GM12878 (cell line): ENCODE results near the gene SBF2. TPM values are rescaled to one million over a fixed set of nuclear protein-coding genes. Genes with fewer than 3 reads are reported as not detected.

Experiments
- CEBPZ ChIP-seq: fragments of 150-350 bp; IDR thresholded peaks from 2 replicates; pipeline ENCODE4 v1.6.1; 2016; ENCODE audit warnings: low read depth, low read length
- CHD4 ChIP-seq: fragments of 200-600 bp; sonication (generic); IDR thresholded peaks from 2 replicates; pipeline ENCODE4 v1.6.1; 2016; ENCODE audit warnings: mild to moderate bottlenecking
- DPF2 ChIP-seq: fragments of 450-650 bp; IDR thresholded peaks from 2 replicates; pipeline ENCODE4 v1.6.1; 2017; ENCODE audit warnings: mild to moderate bottlenecking
- ELK1 ChIP-seq: IDR thresholded peaks from 2 replicates; pipeline ENCODE4 v1.6.1; 2012; ENCODE audit warnings: low read depth, low read length, improper control_type of control experiment
- GABPA ChIP-seq: IDR thresholded peaks from 2 replicates; pipeline ENCODE4 v1.6.1; 2014; ENCODE audit warnings: antibody characterized with exemption, low read depth, mild to moderate bottlenecking, inconsistent platforms
- HCFC1 ChIP-seq: fragments of 150-350 bp; IDR thresholded peaks from 2 replicates; pipeline ENCODE4 v1.6.1; 2014; ENCODE audit warnings: low read length
- HSF1 ChIP-seq: fragments of 150-350 bp; IDR thresholded peaks from 2 replicates; pipeline ENCODE4 v1.6.1; 2014; ENCODE audit warnings: mild to moderate bottlenecking, low read depth, low read length
- JUNB ChIP-seq: IDR thresholded peaks from 2 replicates; pipeline ENCODE4 v1.6.1; 2016; ENCODE audit warnings: antibody characterized with exemption, mild to moderate bottlenecking
- LARP7 ChIP-seq: fragments of 450-650 bp; IDR thresholded peaks from 2 replicates; pipeline ENCODE4 v1.6.1; 2017; ENCODE audit warnings: mild to moderate bottlenecking
- MYC ChIP-seq: IDR thresholded peaks from 2 replicates; pipeline ENCODE4 v1.6.1; 2011; ENCODE audit warnings: mild to moderate bottlenecking, low read length, moderate library complexity, inconsistent platforms; ENCODE audit not compliant: insufficient read depth, insufficient replicate concordance, insufficient read length, severe bottlenecking
- NFXL1 ChIP-seq: fragments of 450-650 bp; IDR thresholded peaks from 2 replicates; pipeline ENCODE4 v1.6.1; 2017; ENCODE audit warnings: antibody characterized with exemption, mild to moderate bottlenecking, borderline replicate concordance
- NFYA ChIP-seq: IDR thresholded peaks from 2 replicates; pipeline ENCODE4 v1.6.1; 2011; ENCODE audit warnings: low read depth, mild to moderate bottlenecking, low read length, improper control_type of control experiment, borderline replicate concordance
- NKRF ChIP-seq: fragments of 450-650 bp; conservative IDR thresholded peaks from 2 replicates; pipeline ENCODE4 v1.6.1; 2017; ENCODE audit warnings: mild to moderate bottlenecking, moderate library complexity
- POLR2AphosphoS2 ChIP-seq: IDR thresholded peaks from 2 replicates; pipeline ENCODE4 v1.6.1; 2011; ENCODE audit warnings: low read depth, mild to moderate bottlenecking, low read length, improper control_type of control experiment, moderate library complexity
- RCOR1 ChIP-seq: conservative IDR thresholded peaks from 2 replicates; pipeline ENCODE4 v1.6.1; 2012; ENCODE audit warnings: low read depth, low read length, improper control_type of control experiment
- RELB ChIP-seq: fragments of 450-650 bp; IDR thresholded peaks from 2 replicates; pipeline ENCODE4 v1.6.1; 2017; ENCODE audit warnings: low read depth, mild to moderate bottlenecking, moderate library complexity
- SMARCA5 ChIP-seq: fragments of 450-650 bp; IDR thresholded peaks from 2 replicates; pipeline ENCODE4 v1.6.1; 2017; ENCODE audit warnings: mild to moderate bottlenecking
- SPI1 ChIP-seq: IDR thresholded peaks from 2 replicates; pipeline ENCODE4 v1.6.1; 2011; ENCODE audit warnings: low read depth, mild to moderate bottlenecking, low read length, moderate library complexity, borderline replicate concordance; ENCODE audit not compliant: insufficient read depth
- ZNF274 ChIP-seq: IDR thresholded peaks from one replicate; pipeline ENCODE4 v1.8.0; 2011; ENCODE audit not compliant: insufficient read length, insufficient read depth
- ZNF622 ChIP-seq: fragments of 450-650 bp; IDR thresholded peaks from 2 replicates; pipeline ENCODE4 v1.6.1; 2017; ENCODE audit warnings: mild to moderate bottlenecking, inconsistent platforms
- ZSCAN29 ChIP-seq: fragments of 450-650 bp; IDR thresholded peaks from 2 replicates; pipeline ENCODE4 v1.6.1; 2017; ENCODE audit warnings: mild to moderate bottlenecking, moderate library complexity
- polyA plus RNA-seq, 11 experiments: library from polyadenylated mRNA; depleted of rRNA in 4 of 11; unstranded in 6 of 11; stranded (reverse) in 5 of 11; fragments of >200 nt; fragmentation: Nextera tagmentation in 4 of 11; fragmentation: Illumina TruSeq in 1 of 11; extraction: Ambion mirVana in 4 of 11; extraction: Trizol in 1 of 11; gene quantifications; 1 replicate in 1 of 11; 2 replicates in 10 of 11; pipeline versions ENCODE4 v1.2.1 to v1.2.3, GENCODE V29; 2011 to 2016; ENCODE audit warnings: inconsistent platforms in 2 of 11, missing spikeins in 2 of 11, low read depth in 1 of 11
- total RNA-seq, 4 experiments: library from RNA; depleted of rRNA in 3 of 4; stranded (reverse); fragments of >200 nt in 3 of 4; fragmentation: Illumina TruSeq in 1 of 4; extraction: Trizol in 1 of 4; gene quantifications; 2 replicates each; pipeline versions ENCODE4 v1.2.1 to v1.2.3, GENCODE V29; 2013 to 2021

Gene SBF2
- total and polyA plus RNA-seq, 10 of the 15 experiments (the other 5 are each of a cell fraction or from before 2014, with no cell fraction given), result 0.24 to 2.3 (median 1.1) TPM

GRCh38 chr11:10307400-10308200 lies 13.6 kb upstream of the SBF2 start (continued):
- 0 out of 2 replicates have a peak, but pooled peaks have one; percentile 11 for TF ChIP-seq HCFC1
- no peak for TF ChIP-seq CEBPZ
- TF ChIP-seq MYC, result no peak
- no peak for TF ChIP-seq GABPA
- no peak for TF ChIP-seq RCOR1
- no peak for TF ChIP-seq ZNF622
- no peak for TF ChIP-seq JUNB
- TF ChIP-seq POLR2AphosphoS2, result no peak; the same call in 1 of the 2 replicates
- 0 out of 2 replicates have a peak, but pooled peaks have one; percentile 26 for TF ChIP-seq NKRF
- TF ChIP-seq LARP7, result no peak
- no peak for TF ChIP-seq ZSCAN29
- no peak for TF ChIP-seq HSF1
- TF ChIP-seq ELK1, result no peak
- no peak for TF ChIP-seq NFXL1
- no peak for TF ChIP-seq SPI1
- TF ChIP-seq DPF2, result 0 out of 2 replicates have a peak, but pooled peaks have one; percentile 60
- no peak for TF ChIP-seq NFYA
- TF ChIP-seq ZNF274, result no peak
- peak; percentile 82 for TF ChIP-seq RELB
- TF ChIP-seq CHD4, result peak; percentile 50; the same call in 1 of the 2 replicates
- TF ChIP-seq SMARCA5, result peak; percentile 52; the same call in 1 of the 2 replicates
